ENCODE results near the gene CIAO2B. TPM values are rescaled to one million over a fixed set of nuclear protein-coding genes. Genes with fewer than 3 reads are reported as not detected.
"Not testable (repeated sequence)": the region's sequence is repeated elsewhere in the genome, so short reads cannot be mapped to it uniquely, and the experiment has no call there.

The CIAO2B gene
- total RNA-seq, 1 donor from 2014 or later: 180 TPM

DNA sequence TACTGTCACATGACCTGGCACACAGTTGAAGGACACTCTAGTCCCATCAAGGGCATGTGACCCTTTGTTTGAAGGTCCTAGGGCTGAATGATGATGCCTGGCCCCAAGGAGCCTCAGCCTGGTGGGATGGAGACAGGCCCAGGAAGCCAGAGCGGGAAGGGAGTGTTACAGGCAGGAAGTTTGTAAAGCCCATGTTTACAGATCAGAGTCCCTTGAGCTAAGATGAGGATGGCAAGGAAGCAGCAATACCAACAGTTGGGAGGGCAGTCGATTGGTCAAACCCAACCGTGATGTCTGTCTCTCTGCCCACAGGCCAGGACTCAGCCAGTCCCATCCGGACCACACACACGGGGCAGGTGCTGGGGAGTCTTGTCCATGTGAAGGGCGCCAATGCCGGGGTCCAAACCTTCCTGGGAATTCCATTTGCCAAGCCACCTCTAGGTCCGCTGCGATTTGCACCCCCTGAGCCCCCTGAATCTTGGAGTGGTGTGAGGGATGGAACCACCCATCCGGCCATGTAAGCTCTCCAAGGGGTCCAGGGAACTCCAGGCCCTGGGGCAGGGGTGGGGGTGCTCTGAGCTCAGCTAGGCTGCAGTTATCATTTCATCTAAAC, 3.6 kb upstream of the CIAO2B start:
- no peak for DNase-seq (ENCODE audit: low read depth, low spot score)

DNA sequence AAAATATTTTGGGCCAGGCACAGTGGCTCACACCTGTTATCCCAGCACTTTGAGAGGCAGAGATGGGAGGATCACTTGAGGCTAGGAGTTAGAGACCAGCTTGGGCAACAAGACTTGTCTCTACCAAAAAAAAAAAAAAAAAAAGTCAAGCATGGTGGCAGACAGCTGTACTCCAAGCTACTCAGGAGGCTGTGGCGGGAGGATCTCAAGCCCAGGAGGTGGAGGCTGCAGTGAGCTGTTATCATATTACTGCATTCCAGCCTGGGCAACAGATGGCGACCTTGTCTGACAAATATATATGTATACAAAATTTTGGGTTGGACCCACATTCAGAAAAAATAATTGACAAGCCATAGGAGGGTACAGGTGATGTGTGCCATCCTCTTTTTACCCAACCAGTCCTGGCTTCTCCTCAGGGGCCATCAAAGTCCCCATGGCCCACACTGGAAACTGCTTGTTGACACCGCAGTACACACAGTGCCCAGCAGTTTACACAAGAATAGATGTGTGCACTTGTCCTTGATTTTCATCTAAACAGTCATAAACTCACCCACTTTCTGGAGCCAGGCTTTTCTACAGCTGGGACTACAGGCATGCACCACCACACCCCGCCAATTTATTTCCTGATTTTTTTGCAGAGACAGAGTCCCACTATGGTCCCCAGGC, 2.8 kb upstream of the CIAO2B start:
- DNase-seq (ENCODE audit: low read depth, low spot score): no peak

DNA sequence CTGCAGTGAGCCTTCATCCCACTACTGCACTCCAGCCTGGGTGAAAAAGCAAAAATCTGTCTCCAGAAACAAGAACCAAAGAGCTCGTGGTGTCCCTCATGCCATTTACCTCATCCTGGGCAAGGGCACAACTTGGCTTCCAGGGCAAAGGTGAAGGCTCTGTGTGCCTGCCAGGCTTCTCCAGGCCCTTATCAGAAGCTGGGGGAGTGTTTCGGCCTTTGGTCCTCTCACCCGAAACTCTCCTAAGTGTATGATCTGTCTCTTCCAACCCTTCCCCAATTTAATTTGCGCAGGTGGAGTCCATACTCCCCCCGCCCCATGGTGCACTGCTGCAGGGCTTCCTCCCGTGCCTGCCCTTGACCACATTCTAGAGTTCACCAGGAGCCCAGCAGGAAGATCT, 2.3 kb upstream of the CIAO2B start:
- DNase-seq (ENCODE audit: low read depth, low spot score): no peak

DNA sequence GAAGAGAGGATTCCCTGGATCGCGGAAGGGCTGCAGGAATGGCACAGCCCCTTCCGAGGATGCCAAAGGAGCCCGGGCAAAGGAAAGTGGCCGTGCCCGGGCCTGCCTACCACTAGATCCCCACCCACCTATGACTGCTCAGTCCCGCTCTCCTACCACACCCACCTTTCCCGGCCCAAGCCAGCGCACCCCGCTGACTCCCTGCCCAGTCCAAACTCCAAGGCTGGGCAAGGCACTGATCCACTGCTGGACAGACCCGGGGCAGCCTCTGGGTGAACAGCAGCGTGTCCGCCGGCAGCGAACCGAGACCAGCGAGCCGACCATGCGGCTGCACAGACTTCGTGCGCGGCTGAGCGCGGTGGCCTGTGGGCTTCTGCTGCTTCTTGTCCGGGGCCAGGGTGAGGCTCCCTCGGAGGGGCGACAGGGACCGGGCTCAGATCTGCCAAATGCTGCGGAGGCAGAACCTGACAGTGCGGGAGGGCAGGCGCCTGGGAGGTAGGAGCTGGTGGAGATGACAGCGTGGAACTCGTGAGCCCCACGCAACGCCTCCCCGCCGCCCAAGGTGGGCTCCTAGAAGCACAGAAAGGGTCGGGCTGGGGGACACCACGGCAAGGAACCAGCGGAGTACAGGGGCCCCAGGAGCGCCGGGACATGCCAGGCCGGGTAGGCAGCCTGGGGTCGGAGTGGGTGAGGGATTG, 1.3 kb upstream of the CIAO2B start, which contains the start of gene CES2:
TSS of gene CES2 (plus strand) at position 203 of the 698 bp plus-strand sequence. CDS start at position 323, 120 bp downstream.
- DNase-seq (ENCODE audit: low read depth, low spot score): no peak

DNA sequence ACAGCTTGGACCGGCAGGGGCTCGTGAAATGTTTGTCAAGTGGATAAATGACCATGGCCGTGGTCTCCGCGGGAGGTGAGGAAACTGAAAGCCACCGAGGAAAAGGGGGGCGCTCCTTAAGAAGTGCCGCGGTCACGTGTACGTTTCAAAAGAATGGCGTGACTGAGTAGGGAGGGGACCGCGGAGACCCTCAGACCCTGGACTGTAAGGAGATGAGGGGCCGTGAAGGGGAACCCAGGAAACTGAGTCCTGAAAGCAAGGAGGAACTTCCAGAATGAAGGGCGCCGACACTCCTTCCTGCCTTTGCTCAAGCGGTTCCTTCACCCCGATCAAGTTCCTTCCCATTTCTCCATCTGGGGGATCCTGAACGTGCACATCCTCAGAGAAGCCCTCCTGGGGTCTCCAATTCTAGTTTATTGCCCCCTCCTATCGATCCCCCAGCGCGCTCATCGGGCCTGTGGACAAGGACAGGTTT, 674 bp upstream of the CIAO2B start:
- DNase-seq (ENCODE audit: low read depth, low spot score): not testable (repeated sequence)

DNA sequence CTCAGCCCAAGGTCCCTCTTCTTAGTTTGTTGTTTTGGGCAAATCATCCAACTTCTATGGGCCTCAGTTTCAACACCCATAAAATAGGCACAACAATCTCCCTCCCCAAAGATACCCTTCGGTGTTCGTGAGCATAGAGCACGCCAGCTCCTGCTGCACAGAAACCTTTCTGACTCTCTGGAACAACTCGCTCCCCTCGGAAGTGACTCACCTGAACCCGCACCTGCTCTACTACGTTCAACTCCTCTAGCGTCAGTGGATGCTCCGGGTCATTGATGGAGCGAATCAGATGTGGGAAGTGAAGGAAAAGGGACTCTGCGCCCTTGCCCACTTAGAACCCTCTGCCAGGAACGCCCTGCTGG, 445 bp downstream of the CIAO2B start:
- DNase-seq (ENCODE audit: low read depth, low spot score): no peak

DNA sequence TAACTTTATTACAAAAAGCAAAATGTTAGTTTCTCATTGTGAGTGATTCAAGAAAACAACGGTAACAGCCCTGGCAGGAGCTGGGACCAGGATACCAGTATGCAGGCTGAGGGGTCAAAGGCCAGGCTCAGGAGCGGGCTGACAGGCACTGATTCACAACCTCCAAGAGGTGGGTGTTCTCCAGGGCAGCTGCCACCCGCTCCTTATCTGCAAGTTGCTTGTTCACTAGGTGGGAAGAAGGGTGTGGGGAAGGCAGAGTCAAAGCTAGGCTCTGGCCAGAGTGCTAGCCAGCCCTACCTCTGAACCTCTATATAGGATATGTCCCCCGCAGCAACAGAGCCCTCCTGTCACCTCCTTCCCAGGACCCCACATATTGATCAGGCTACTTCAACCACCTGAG, 2.1 kb downstream of the CIAO2B start:
- no peak for DNase-seq (ENCODE audit: low read depth, low spot score)

DNA sequence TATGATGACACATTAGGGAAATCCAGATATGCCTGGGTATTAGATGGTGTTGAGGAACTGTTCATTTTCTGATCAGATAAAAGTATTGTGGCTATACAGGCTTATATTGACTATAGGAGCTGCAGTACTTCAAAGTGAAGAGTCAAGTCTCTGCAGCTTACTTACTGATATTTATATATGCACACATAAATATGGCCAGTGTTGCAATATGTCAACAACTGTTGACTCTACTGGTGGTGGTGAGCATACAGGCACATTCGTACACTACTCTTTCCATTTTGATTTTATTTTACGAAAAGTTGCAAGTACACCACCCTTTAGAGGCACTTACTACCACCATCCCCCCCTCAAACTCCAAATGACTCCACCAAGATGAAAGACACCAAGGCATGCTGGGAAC, 2.5 kb downstream of the CIAO2B start:
- no peak for DNase-seq (ENCODE audit: low read depth, low spot score)

DNA sequence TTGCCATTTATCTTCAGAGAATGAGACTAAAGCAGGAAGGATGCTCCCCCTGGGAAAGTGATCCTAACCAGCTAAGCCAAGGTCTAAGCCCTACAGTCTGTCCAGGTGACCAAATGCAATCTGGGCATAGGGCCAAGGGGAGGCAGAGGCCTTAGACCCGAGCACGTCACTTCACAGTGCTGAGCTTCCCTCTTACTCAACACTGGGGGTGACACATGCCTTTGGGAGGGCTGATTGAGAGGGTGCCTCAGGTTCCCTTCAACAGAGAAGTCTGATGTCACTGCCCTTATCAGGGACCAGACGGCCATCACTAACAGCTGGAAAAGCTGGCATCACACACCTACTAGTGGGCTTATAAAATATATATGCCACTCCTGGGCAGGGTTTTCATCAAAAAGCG, 4.0 kb downstream of the CIAO2B start:
- DNase-seq (ENCODE audit: low read depth, low spot score): no peak

DNA sequence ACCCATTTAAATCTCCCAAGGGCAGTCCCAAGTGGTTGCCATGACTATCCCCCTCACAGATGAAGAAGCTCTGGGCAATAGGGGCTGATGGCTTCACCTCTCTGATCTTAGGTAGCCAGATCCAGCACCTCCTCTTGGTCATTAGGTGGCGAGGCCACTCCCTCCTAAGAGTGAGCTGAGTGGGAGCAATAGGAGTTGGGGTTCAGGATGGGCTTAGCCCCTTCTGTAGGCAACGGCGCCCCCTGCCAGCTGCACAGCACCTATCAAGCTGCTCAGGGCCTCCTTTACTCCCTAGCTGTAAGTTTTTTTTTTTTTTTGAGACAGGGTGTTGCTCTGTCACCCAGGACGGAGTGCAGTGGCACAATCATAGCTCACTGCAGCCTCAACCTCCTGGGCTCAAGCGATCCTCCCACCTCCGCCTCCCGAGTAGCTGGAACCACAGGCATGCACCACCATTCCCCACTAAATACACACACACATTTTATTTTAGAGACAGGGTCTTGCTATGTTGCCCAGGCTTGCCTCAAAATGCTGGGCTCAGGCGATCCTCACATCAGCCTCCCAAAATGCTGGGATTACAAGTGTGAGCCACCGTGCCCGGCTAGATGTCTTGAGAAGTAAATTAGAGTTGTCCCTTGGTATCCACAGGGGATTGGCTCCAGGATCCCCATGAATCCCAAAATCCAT, 5.4 kb downstream of the CIAO2B start:
- DNase-seq (ENCODE audit: low read depth, low spot score): no peak

DNA sequence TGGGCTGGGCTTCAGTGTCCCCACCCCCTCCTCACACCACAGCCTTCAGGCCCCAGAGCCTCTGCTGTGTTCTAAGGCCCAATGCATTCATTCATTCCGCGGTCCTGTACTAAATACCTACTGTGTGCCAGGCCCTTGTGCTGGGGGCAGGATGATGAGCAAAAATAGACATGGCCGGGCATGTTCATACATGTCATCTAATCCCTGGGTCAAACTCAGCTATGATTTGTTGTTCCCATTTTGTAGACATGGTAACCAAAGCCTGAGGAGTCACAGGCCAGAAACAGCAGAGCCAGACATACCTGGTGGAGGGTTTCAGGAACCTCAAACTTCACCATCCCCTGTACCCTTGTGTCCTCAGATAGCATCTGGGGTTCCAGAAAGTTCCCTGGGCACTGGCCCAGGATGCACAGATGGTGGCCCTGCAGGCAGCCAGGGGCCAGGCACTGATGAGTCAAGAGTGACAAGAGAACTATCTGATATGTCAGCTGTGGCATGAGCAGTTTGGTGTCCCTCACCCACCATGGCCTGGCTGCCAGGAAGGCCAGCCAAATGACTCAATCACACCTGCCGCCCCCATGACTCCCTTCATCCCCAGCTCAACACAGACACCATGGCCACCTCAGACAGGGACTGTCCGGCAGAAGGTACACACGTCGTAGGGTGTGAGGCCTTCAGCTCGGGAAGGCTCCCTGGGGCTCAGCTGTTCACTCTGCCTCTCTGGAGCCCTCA, 6.1 kb downstream of the CIAO2B start:
- no peak for DNase-seq (ENCODE audit: low read depth, low spot score)

DNA sequence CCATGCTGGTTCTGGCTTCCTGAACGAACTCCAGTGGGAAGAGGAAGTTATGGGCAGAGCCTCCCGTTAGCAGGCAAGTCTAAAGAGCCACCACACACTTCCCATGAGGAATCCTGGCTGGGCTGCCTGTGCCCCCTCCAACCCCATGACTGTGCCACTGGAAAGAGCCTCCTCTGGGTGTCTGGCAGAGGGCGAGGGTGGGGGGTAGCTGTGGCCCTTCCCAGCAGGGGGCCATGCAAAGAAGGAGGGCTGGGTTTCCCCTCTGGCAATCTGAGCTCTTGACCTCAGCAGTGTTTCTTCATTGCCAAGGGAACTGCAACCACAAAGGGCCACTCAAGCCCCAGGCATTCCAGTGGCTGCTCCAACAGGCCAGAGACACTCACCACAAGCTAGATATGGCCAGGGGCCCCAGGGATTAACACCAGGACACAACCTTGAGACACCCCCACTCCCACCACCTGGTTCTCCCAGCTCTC, 7.2 kb downstream of the CIAO2B start:
- DNase-seq (ENCODE audit: low read depth, low spot score): no peak

DNA sequence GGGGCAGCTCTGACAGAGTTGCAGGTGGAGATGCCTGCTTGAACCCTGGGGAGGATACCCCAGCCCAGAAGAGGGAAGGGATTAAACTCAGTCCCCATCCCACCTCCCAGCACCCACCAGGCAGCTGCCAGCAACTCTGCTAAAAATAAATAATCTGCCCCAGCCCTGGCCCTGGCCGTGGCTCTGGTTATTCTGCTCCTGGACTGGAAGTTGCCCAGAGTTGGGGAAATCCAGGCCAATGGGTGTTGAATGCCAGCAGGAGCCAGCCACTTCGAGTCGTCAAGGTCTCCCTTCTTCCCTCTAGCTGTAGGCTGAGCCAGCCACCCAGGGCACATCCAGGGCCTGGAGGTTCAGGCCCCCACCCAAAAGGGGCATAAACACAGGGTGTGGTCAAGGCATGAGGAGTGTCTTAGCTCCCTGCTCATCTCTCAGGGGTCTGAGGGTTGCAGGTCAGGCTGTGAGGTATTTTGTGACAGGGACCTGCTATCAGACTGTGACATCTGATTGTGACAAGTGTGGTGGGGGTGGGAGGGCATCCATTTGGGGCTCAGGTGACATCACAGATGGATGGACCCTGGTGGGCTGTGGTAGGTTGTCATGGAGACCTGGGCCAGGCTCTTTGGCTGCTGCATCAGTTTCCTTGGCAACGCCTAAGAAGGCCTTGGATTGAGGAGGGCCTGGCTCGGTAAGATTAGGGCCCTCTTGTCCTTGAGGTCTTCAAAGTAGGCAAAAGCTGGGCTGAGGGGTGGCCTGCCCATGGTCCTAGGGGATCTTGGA, 7.8 kb downstream of the CIAO2B start:
- no peak for DNase-seq (ENCODE audit: low read depth, low spot score)

DNA sequence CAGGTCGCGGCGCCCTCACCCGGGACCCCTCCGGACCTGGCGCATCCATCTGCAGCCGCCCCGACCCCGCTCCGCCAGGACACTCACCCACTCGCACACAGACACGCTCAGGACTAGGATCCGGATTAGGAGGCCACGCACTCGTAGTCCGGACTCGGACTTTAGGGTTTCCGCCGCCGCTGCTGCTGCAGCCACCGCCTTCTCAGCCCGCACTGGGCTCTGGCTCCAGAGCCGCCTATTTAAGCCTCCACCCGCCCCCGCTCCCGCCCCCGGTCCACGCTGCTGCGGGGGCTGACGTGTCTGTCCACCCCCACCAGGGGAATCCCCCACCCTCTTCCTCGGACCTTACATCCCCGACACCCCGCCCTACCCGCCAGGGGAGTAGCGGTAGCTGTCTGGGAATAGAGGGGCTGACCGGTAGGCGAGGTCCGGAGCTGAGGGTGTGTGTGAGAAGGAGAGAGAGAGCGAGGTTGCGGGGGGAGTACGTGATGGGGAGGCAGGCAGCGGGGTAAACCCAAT, 8.8 kb downstream of the CIAO2B start, which contains the start of gene RRAD:
TSS of gene RRAD (minus strand) at position 214 of the 519 bp plus-strand sequence. CDS start 356 bp downstream, outside the sequence.
- DNase-seq (ENCODE audit: low read depth, low spot score): no peak

DNA sequence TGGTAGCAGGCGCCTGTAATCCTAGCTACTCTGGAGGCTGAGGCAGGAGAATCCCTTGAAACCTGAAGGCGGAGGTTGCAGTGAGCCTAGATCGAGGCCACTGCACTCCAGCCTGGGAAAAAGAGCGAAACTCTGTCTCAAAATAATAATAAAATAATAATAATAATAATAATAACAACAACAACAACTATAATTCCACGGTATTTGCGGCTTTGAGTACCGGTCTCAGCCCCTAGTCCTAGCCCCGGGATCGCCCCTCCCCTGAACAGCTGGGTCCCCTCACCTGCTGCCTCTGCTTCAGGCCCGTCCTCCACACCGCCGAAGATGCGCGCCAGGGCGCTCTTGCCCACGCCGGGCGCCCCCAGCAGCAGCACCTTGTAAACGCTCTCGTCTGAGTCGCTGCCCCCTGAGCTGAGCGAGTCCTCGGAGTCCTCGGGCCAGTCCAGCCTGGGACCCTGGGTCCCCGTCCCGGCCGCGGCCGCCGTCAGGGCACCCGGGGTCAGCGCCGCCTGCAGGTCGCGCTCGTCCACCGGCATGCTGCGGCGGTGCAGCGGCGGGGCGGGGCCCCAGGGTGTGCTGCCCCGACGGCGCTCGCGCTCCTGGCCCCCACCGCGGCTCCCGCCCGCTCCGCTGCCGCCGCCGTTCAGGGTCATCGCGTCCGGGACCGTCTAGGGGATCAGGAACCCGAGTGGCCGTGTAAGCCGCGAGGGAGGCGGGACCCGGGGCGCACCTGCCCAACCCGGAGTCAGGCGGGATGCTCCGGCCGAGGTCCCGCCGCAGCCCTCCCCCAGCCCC, 9.5 kb downstream of the CIAO2B start:
- DNase-seq (ENCODE audit: low read depth, low spot score): no peak

DNA sequence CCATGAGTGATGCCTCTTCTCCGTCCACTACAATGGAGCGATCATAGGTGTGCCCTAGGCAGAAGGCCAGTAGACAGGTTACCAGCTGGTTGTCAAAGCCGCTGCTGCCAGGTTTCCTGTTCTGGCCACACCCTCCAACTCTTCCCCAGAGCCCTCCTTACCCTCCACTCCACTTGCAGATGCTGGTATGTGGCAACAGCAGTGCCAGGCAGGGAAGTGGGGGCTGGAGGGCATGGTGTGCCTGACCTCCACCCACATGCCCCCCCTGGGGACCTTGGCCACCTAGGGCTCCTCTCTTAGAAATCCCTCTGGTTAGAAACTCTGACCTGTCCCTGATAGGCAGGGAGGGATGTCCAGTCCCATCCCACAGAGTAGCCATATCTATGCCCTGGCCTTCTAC, 10.3 kb downstream of the CIAO2B start:
- DNase-seq (ENCODE audit: low read depth, low spot score): no peak

DNA sequence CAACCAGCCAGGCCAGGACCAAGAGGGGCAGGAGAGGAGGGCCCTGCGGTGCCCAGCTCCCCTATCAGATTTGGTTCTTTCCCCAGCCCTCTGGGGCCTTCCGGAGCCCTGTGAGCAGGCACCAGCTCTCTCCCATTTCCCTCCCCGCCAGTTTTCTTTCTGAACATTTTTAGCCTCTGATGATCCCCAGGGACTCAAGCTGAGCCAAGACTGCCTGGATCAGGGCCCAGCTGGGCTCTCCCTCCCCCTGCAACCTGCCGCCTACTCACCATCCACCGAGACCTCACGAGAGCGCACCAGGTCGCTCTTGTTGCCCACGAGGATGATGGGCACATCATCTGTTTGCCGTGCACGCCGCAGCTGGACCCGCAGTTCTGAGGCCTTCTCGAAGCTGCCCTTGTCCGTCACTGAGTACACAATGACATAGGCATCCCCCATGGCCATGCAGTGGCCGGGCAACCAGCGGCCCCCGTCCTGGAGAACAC, 10.9 kb downstream of the CIAO2B start:
- DNase-seq (ENCODE audit: low read depth, low spot score): no peak

DNA sequence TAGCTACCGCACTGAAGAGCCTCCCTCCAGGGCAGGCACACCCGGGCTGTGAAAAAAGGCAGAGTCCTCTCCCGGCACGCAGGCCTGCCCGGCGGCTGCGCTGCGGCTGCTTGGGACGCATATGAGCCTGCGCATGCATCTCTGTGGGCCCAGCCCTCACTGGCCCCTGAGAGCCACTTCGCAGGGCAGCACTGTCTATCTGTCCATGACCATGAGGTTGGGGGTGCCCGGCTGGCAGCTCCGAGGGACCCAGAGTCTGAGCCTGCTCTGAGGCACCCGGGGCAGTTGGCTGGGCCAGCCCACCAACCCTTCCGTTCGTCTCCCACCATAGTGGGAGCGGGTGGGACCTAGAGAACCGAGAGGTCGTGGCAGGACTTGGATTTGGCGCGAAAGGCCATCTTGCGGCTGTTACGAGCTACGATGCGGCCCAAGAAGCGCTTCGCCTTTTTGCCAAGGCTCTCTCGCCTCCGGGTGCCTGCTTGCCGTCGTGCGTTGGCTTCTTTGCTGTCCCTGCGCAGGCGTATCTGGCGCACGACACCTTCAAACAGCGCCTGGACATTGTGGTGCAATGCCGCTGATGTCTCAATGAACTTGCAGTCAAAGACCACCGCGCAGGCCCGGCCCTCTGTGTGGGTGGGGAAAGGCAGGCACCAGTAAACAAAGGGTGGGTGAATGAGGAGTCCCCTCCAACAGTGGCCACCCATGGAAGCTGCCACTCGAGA, 12.3 kb downstream of the CIAO2B start:
- DNase-seq (ENCODE audit: low read depth, low spot score): no peak

Data from pulmonary artery endothelial cell (primary cell).